GM23338 (cell line): ENCODE data around the gene C2orf81. TPM values are rescaled to one million over a fixed set of nuclear protein-coding genes. Genes with fewer than 3 reads are reported as not detected.

Experiments used
- ATAC-seq: fragments of 200-7000 bp; cut with Tn5 transposase; 3 replicates; pipeline ENCODE4 v1.9.1; 2020
- DNase-seq: peaks from one replicate; pipeline ENCODE4 v3.0.0-alpha.2; 2015; ENCODE audit warnings: low spot score
- H2AFZ ChIP-seq: fragments of 200-600 bp; sonication (generic); 2 replicates; pipeline ENCODE4 v1.8.0; 2016; ENCODE audit warnings: antibody characterized with exemption, mild to moderate bottlenecking, moderate library complexity
- H3F3A ChIP-seq: fragments of 200-600 bp; sonication (generic); replicated peaks from 2 replicates; pipeline ENCODE4 v1.8.0; 2017; ENCODE audit warnings: antibody characterized with exemption, mixed run types, low read depth
- H3K27ac ChIP-seq: fragments of 200-600 bp; sonication (generic); 2 replicates; pipeline ENCODE4 v1.6.1; 2016; ENCODE audit warnings: low read depth
- H3K27me3 ChIP-seq: fragments of 200-600 bp; sonication (generic); 2 replicates; pipeline ENCODE4 v1.8.0; 2016; ENCODE audit warnings: mild to moderate bottlenecking, mixed run types, moderate library complexity; ENCODE audit not compliant: insufficient read depth
- H3K36me3 ChIP-seq: fragments of 200-600 bp; sonication (generic); 2 replicates; pipeline ENCODE4 v1.8.0; 2016; ENCODE audit warnings: mild to moderate bottlenecking; ENCODE audit not compliant: insufficient read depth
- H3K4me1 ChIP-seq: fragments of 200-600 bp; sonication (generic); 2 replicates; pipeline ENCODE4 v1.8.0; 2016; ENCODE audit warnings: mild to moderate bottlenecking, moderate library complexity; ENCODE audit not compliant: insufficient read depth
- H3K4me2 ChIP-seq: fragments of 200-600 bp; sonication (generic); 2 replicates; pipeline ENCODE4 v1.7.1; 2017; ENCODE audit warnings: mixed run types
- H3K4me3 ChIP-seq: fragments of 200-600 bp; sonication (generic); 2 replicates; pipeline ENCODE4 v1.6.1; 2016; ENCODE audit warnings: mixed run types
- H3K79me2 ChIP-seq: fragments of 200-600 bp; sonication (generic); replicated peaks from 2 replicates; pipeline ENCODE4 v1.8.0; 2017; ENCODE audit warnings: mild to moderate bottlenecking; ENCODE audit not compliant: insufficient read depth
- H3K9me2 ChIP-seq: fragments of 200-600 bp; sonication (generic); 2 replicates; pipeline ENCODE4 v1.8.0; 2017; ENCODE audit not compliant: insufficient read depth
- H4K20me1 ChIP-seq: fragments of 200-600 bp; sonication (generic); replicated peaks from 2 replicates; pipeline ENCODE4 v1.8.0; 2017; ENCODE audit warnings: mild to moderate bottlenecking; ENCODE audit not compliant: insufficient read depth
- H3K27ac Mint-ChIP-seq: 2 replicates; pipeline ENCODE4 v1.8.0; 2020; ENCODE audit warnings: inconsistent platforms, mild to moderate bottlenecking, moderate library complexity, mixed read lengths
- H3K27me3 Mint-ChIP-seq: 3 replicates; pipeline ENCODE4 v1.8.0; 2022; ENCODE audit warnings: low read depth, mild to moderate bottlenecking, moderate library complexity, mixed read lengths, inconsistent platforms; ENCODE audit not compliant: insufficient read depth, poor library complexity
- H3K36me3 Mint-ChIP-seq: 3 replicates; pipeline ENCODE4 v1.8.0; 2021; ENCODE audit warnings: low read depth, mild to moderate bottlenecking, inconsistent platforms, moderate library complexity, mixed read lengths
- H3K4me1 Mint-ChIP-seq: 3 replicates; pipeline ENCODE4 v1.8.0; 2020; ENCODE audit warnings: mild to moderate bottlenecking, inconsistent platforms, mixed read lengths
- H3K4me3 Mint-ChIP-seq: 3 replicates; pipeline ENCODE4 v1.8.0; 2021; ENCODE audit warnings: moderate library complexity, mild to moderate bottlenecking, inconsistent platforms, mixed read lengths
- H3K9me3 Mint-ChIP-seq: 3 replicates; pipeline ENCODE4 v1.8.0; 2020; ENCODE audit warnings: moderate library complexity, mild to moderate bottlenecking, inconsistent platforms, mixed read lengths
- CREB1 ChIP-seq: fragments of 250-450 bp; sonication (Bioruptor Pico); IDR thresholded peaks from 2 replicates; pipeline ENCODE4 v1.5.0; 2020; ENCODE audit warnings: low read depth, mild to moderate bottlenecking, moderate library complexity
- CTCF ChIP-seq, 2 experiments: fragments of 200-600 bp in 1 of 2; sonication (generic) in 1 of 2; conservative IDR thresholded peaks; 2 replicates each; pipeline versions ENCODE4 v1.5.1 to v1.6.1; 2016 to 2017; ENCODE audit warnings: antibody characterized with exemption in 2 of 2, low read depth in 2 of 2, mild to moderate bottlenecking in 2 of 2, moderate library complexity in 1 of 2
- EZH2 ChIP-seq: fragments of 200-600 bp; sonication (generic); IDR thresholded peaks from one replicate; pipeline ENCODE4 v1.8.0; 2017; ENCODE audit warnings: antibody characterized with exemption, mild to moderate bottlenecking, low read depth; ENCODE audit not compliant: unreplicated experiment
- EZH2phosphoT487 ChIP-seq: fragments of 200-600 bp; sonication (generic); IDR thresholded peaks from one replicate; pipeline ENCODE4 v1.8.1; 2018; ENCODE audit warnings: antibody characterized with exemption; ENCODE audit not compliant: unreplicated experiment
- JUNB ChIP-seq: IDR thresholded peaks from one replicate; pipeline ENCODE4 v1.6.1; 2016; ENCODE audit warnings: antibody characterized with exemption; ENCODE audit not compliant: unreplicated experiment
- NANOG ChIP-seq: IDR thresholded peaks from 2 replicates; pipeline ENCODE4 v1.6.1; 2016; ENCODE audit warnings: antibody characterized with exemption, borderline replicate concordance
- POLR2AphosphoS5 ChIP-seq: IDR thresholded peaks from 2 replicates; pipeline ENCODE4 v1.6.1; 2016; ENCODE audit warnings: antibody characterized with exemption, low read depth
- STAT1 ChIP-seq: IDR thresholded peaks from one replicate; pipeline ENCODE4 v1.6.1; 2016; ENCODE audit warnings: antibody characterized with exemption; ENCODE audit not compliant: unreplicated experiment
- ZNF114 ChIP-seq: fragments of 250-450 bp; sonication (Bioruptor Pico); IDR thresholded peaks from 2 replicates; pipeline ENCODE4 v1.5.0; 2020; ENCODE audit warnings: mild to moderate bottlenecking, moderate library complexity
- ZNF331 ChIP-seq: fragments of 250-450 bp; sonication (Bioruptor Pico); IDR thresholded peaks from 2 replicates; pipeline ENCODE4 v1.5.0; 2020; ENCODE audit warnings: low read depth, mild to moderate bottlenecking, moderate library complexity
- ZNF462 ChIP-seq: fragments of 250-450 bp; sonication (Bioruptor Pico); IDR thresholded peaks from 2 replicates; pipeline ENCODE4 v1.5.0; 2020; ENCODE audit warnings: mild to moderate bottlenecking, moderate library complexity
- polyA plus RNA-seq: library from polyadenylated mRNA; unstranded; fragments of >200 nt; fragmentation: Nextera tagmentation; extraction: Ambion mirVana; gene quantifications from 2 replicates; pipeline ENCODE4 v1.2.1, GENCODE V29; 2016
- total RNA-seq: library from RNA; depleted of rRNA; stranded (reverse); fragments of >200 nt; shearing (Covaris generic); gene quantifications from 2 replicates; pipeline ENCODE4 v1.2.3, GENCODE V29; 2014
- TF ChIP-seq, protein P1 (sequence below): IDR thresholded peaks from one replicate; pipeline ENCODE4 v1.6.1; 2018; ENCODE audit warnings: antibody characterized with exemption; ENCODE audit not compliant: unreplicated experiment
- TF ChIP-seq, protein P2 (sequence below): IDR thresholded peaks from 2 replicates; pipeline ENCODE4 v1.6.1; 2016; ENCODE audit warnings: antibody characterized with exemption

The C2orf81 gene
- total and polyA plus RNA-seq, 2 experiments from 2014 or later: 3.8 to 4.6 TPM

- DNase-seq: no peak
- peaks cover 12% of the 10 kb centered on the region for H3K4me1 ChIP-seq
- Mint-ChIP-seq H3K27ac (peak overlapping the region; percentile 93), H3K36me3 (no peaks in the 10 kb centered on the region), H3K4me3 (peak overlapping the region; percentile 88), H3K4me1 (peaks cover 10% of the 10 kb centered on the region; the same call in 2 of the 3 replicates), H3K9me3 (no peaks in the 10 kb centered on the region), H3K27me3 (peaks cover 5% of the 10 kb centered on the region)
- no peaks in the 10 kb centered on the region for H3K27me3 ChIP-seq
- H3K9me2 ChIP-seq: no peaks in the 10 kb centered on the region
- peak overlapping the region; percentile 83 for H3K4me2 ChIP-seq
- peaks cover 25% of the 10 kb centered on the region for H4K20me1 ChIP-seq
- peaks cover 51% of the 10 kb centered on the region for H3K79me2 ChIP-seq
- H3K27ac ChIP-seq: no peak overlapping the region; the same call in 1 of the 2 replicates
- TF ChIP-seq ZNF114 (CRISPR knock-in tag): no peak
- TF ChIP-seq ZNF331: no peak
- no peak for TF ChIP-seq CREB1 (CRISPR knock-in tag)
- TF ChIP-seq EZH2: no peak
- TF ChIP-seq EZH2phosphoT487: no peak
- no peak for TF ChIP-seq POLR2AphosphoS5
- TF ChIP-seq, protein P1, sequence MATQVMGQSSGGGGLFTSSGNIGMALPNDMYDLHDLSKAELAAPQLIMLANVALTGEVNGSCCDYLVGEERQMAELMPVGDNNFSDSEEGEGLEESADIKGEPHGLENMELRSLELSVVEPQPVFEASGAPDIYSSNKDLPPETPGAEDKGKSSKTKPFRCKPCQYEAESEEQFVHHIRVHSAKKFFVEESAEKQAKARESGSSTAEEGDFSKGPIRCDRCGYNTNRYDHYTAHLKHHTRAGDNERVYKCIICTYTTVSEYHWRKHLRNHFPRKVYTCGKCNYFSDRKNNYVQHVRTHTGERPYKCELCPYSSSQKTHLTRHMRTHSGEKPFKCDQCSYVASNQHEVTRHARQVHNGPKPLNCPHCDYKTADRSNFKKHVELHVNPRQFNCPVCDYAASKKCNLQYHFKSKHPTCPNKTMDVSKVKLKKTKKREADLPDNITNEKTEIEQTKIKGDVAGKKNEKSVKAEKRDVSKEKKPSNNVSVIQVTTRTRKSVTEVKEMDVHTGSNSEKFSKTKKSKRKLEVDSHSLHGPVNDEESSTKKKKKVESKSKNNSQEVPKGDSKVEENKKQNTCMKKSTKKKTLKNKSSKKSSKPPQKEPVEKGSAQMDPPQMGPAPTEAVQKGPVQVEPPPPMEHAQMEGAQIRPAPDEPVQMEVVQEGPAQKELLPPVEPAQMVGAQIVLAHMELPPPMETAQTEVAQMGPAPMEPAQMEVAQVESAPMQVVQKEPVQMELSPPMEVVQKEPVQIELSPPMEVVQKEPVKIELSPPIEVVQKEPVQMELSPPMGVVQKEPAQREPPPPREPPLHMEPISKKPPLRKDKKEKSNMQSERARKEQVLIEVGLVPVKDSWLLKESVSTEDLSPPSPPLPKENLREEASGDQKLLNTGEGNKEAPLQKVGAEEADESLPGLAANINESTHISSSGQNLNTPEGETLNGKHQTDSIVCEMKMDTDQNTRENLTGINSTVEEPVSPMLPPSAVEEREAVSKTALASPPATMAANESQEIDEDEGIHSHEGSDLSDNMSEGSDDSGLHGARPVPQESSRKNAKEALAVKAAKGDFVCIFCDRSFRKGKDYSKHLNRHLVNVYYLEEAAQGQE: no peak
- TF ChIP-seq, protein P2, sequence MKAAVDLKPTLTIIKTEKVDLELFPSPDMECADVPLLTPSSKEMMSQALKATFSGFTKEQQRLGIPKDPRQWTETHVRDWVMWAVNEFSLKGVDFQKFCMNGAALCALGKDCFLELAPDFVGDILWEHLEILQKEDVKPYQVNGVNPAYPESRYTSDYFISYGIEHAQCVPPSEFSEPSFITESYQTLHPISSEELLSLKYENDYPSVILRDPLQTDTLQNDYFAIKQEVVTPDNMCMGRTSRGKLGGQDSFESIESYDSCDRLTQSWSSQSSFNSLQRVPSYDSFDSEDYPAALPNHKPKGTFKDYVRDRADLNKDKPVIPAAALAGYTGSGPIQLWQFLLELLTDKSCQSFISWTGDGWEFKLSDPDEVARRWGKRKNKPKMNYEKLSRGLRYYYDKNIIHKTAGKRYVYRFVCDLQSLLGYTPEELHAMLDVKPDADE: no peak
- TF ChIP-seq CTCF (conservative IDR thresholded peaks at IDR 0.05; ENCODE audit: low read depth in 2 of 2): no peak
- TF ChIP-seq JUNB: no peak
- TF ChIP-seq STAT1: no peak
- no peak for TF ChIP-seq ZNF462 (CRISPR knock-in tag)
- TF ChIP-seq NANOG: no peak
- peak; percentile 39 for ATAC-seq
- peak overlapping the region; percentile 89 for H3K4me3 ChIP-seq
- peak overlapping the region; percentile 77 for H2AFZ ChIP-seq
- H3K36me3 ChIP-seq: no peaks in the 10 kb centered on the region
- H3F3A ChIP-seq: no peaks in the 10 kb centered on the region
Measured at GRCh38 chr2:74391209-74391579, 30.2 kb downstream of the C2orf81 start.
